IMR-90 (cell line): Measurements from ENCODE around the gene C2CD4C. TPM values are rescaled to one million over a fixed set of nuclear protein-coding genes. Genes with fewer than 3 reads are reported as not detected.
A peak's percentile ranks its signal among the peaks of the same experiment; 100 is the strongest.

Experiments
- ATAC-seq: fragments of 200-7000 bp; cut with Tn5 transposase; 2 replicates; pipeline ENCODE4 v1.9.1; 2020; ENCODE audit warnings: low read depth, mild to moderate bottlenecking, moderate library complexity
- BruUV-seq: library from RNA; stranded (reverse); fragments of 400-500 nt; replicated peaks from 2 replicates; lab custom pipeline; 2021; lab: Mats Ljungman, UMichigan
- CTCF ChIA-PET: fragments of 300-600 bp; formaldehyde crosslinking; extraction: SDS; loops from one replicate; lab custom pipeline; 2021; ENCODE audit warnings: antibody characterized with exemption; lab: Yijun Ruan, JAX
- POLR2A ChIA-PET: fragments of 300-600 bp; sonication (Branson Sonifier 250); formaldehyde crosslinking; loops from one replicate; lab custom pipeline; 2022; ENCODE audit warnings: antibody characterized with exemption; ENCODE audit not compliant: unreplicated experiment; lab: Charles Lee
- DNase-seq: peaks from one replicate; pipeline ENCODE4 v3.0.0; 2013
- H2AFZ ChIP-seq: replicated peaks from 2 replicates; pipeline ENCODE3; 2013; ENCODE audit warnings: low read length, mild to moderate bottlenecking; ENCODE audit not compliant: poor library complexity
- H2AK5ac ChIP-seq: 2 replicates; pipeline ENCODE4 v1.6.1; 2013; ENCODE audit warnings: low read depth, low read length, inconsistent platforms
- H2AK9ac ChIP-seq: replicated peaks from 2 replicates; pipeline ENCODE3; 2013; ENCODE audit warnings: mild to moderate bottlenecking, low read depth, low read length, moderate library complexity; ENCODE audit not compliant: poor library complexity
- H2BK120ac ChIP-seq: 2 replicates; pipeline ENCODE4 v1.6.1; 2013; ENCODE audit warnings: low read depth, low read length, inconsistent platforms
- H2BK15ac ChIP-seq: 3 replicates; pipeline ENCODE4 v1.6.1; 2013; ENCODE audit warnings: low read depth, low read length, inconsistent platforms
- H2BK20ac ChIP-seq: 2 replicates; pipeline ENCODE4 v1.6.1; 2013; ENCODE audit warnings: low read depth, mild to moderate bottlenecking, inconsistent platforms, low read length, moderate library complexity
- H2BK5ac ChIP-seq: 2 replicates; pipeline ENCODE4 v1.6.1; 2013; ENCODE audit warnings: mild to moderate bottlenecking, low read depth, low read length, inconsistent platforms; ENCODE audit not compliant: poor library complexity, severe bottlenecking
- H3K14ac ChIP-seq: replicated peaks from 2 replicates; pipeline ENCODE4 v1.6.1; 2013; ENCODE audit warnings: low read depth, low read length, inconsistent platforms
- H3K18ac ChIP-seq: 2 replicates; pipeline ENCODE4 v1.6.1; 2013; ENCODE audit warnings: low read depth, low read length, control low read depth
- H3K23ac ChIP-seq: 2 replicates; pipeline ENCODE4 v1.6.1; 2013; ENCODE audit warnings: low read depth, low read length, inconsistent platforms
- H3K27ac ChIP-seq: 2 replicates; pipeline ENCODE4 v1.5.1; 2013; ENCODE audit warnings: mild to moderate bottlenecking, control low read depth, low read length; ENCODE audit not compliant: insufficient read depth
- H3K27me3 ChIP-seq: 2 replicates; pipeline ENCODE4 v1.6.1; 2013; ENCODE audit warnings: low read length; ENCODE audit not compliant: control insufficient read depth, insufficient read depth
- H3K36me3 ChIP-seq: 2 replicates; pipeline ENCODE4 v1.6.1; 2013; ENCODE audit warnings: low read length, mixed read lengths; ENCODE audit not compliant: control insufficient read depth, insufficient read depth
- H3K4ac ChIP-seq: 2 replicates; pipeline ENCODE4 v1.6.1; 2013; ENCODE audit warnings: low read depth, low read length, inconsistent platforms
- H3K4me1 ChIP-seq: 2 replicates; pipeline ENCODE4 v1.6.1; 2013; ENCODE audit warnings: low read length, mixed read lengths; ENCODE audit not compliant: control insufficient read depth, insufficient read depth
- H3K4me2 ChIP-seq: 2 replicates; pipeline ENCODE4 v1.6.1; 2013; ENCODE audit warnings: low read depth, mild to moderate bottlenecking, control low read depth, low read length, moderate library complexity
- H3K4me3 ChIP-seq: 2 replicates; pipeline ENCODE4 v1.5.1; 2013; ENCODE audit warnings: low read depth, mild to moderate bottlenecking, control low read depth, low read length, moderate library complexity; ENCODE audit not compliant: insufficient read depth
- H3K56ac ChIP-seq: 2 replicates; pipeline ENCODE4 v1.6.1; 2013; ENCODE audit warnings: low read length, inconsistent platforms; ENCODE audit not compliant: insufficient read depth; ENCODE audit errors: extremely low read depth
- H3K79me1 ChIP-seq, 2 experiments: 2 replicates each; pipeline ENCODE4 v1.6.1; 2013; ENCODE audit warnings: low read length in 2 of 2, inconsistent platforms in 1 of 2, low read depth in 1 of 2
- H3K9ac ChIP-seq: 2 replicates; pipeline ENCODE4 v1.6.1; 2013; ENCODE audit warnings: low read depth, low read length, control low read depth
- H3K9me1 ChIP-seq: 2 replicates; pipeline ENCODE4 v1.6.1; 2013; ENCODE audit warnings: low read length, inconsistent platforms; ENCODE audit not compliant: insufficient read depth
- H3K9me3 ChIP-seq: 2 replicates; pipeline ENCODE4 v1.6.1; 2013; ENCODE audit warnings: low read length; ENCODE audit not compliant: control insufficient read depth, insufficient read depth
- H4K20me1 ChIP-seq: 2 replicates; pipeline ENCODE4 v1.6.1; 2013; ENCODE audit warnings: low read length, inconsistent platforms; ENCODE audit not compliant: insufficient read depth
- H4K5ac ChIP-seq: 2 replicates; pipeline ENCODE4 v1.6.1; 2013; ENCODE audit warnings: mild to moderate bottlenecking, low read depth, low read length, control low read depth
- H4K8ac ChIP-seq, 2 experiments: 2 replicates each; pipeline ENCODE4 v1.6.1; 2013; ENCODE audit warnings: low read depth in 2 of 2, low read length in 2 of 2, control low read depth in 1 of 2, inconsistent platforms in 1 of 2
- H4K91ac ChIP-seq: 2 replicates; pipeline ENCODE4 v1.6.1; 2013; ENCODE audit warnings: low read depth, low read length, inconsistent platforms; ENCODE audit not compliant: insufficient read depth
- CEBPB ChIP-seq: IDR thresholded peaks from 2 replicates; pipeline ENCODE4 v1.6.1; 2012; ENCODE audit warnings: low read depth, low read length, improper control_type of control experiment
- CHD1 ChIP-seq: IDR thresholded peaks from 2 replicates; pipeline ENCODE4 v1.6.1; 2012; ENCODE audit warnings: low read depth, low read length, improper control_type of control experiment
- FOS ChIP-seq: fragments of 150-350 bp; IDR thresholded peaks from 2 replicates; pipeline ENCODE4 v1.6.1; 2016; ENCODE audit warnings: low read depth, low read length
- MAFK ChIP-seq: IDR thresholded peaks from 2 replicates; pipeline ENCODE4 v1.6.1; 2012; ENCODE audit warnings: low read depth, low read length, improper control_type of control experiment
- MAZ ChIP-seq: IDR thresholded peaks from 2 replicates; pipeline ENCODE4 v1.6.1; 2012; ENCODE audit warnings: low read depth, mild to moderate bottlenecking, low read length, improper control_type of control experiment, moderate library complexity, borderline replicate concordance
- MXI1 ChIP-seq: IDR thresholded peaks from 2 replicates; pipeline ENCODE4 v1.6.1; 2012; ENCODE audit warnings: low read depth, mild to moderate bottlenecking, low read length, moderate library complexity, borderline replicate concordance
- NFE2L2 ChIP-seq: fragments of 150-350 bp; IDR thresholded peaks from 2 replicates; pipeline ENCODE4 v1.6.1; 2016; ENCODE audit warnings: low read depth, mild to moderate bottlenecking, low read length
- POLR2A ChIP-seq: IDR thresholded peaks from 2 replicates; pipeline ENCODE4 v1.6.1; 2012; ENCODE audit warnings: mild to moderate bottlenecking, low read depth, low read length
- RAD21 ChIP-seq: IDR thresholded peaks from 2 replicates; pipeline ENCODE4 v1.6.1; 2012; ENCODE audit warnings: low read length, improper control_type of control experiment
- RCOR1 ChIP-seq: IDR thresholded peaks from 2 replicates; pipeline ENCODE4 v1.6.1; 2012; ENCODE audit warnings: mild to moderate bottlenecking, low read length, improper control_type of control experiment; ENCODE audit not compliant: insufficient replicate concordance
- RFX5 ChIP-seq: IDR thresholded peaks from 2 replicates; pipeline ENCODE4 v1.8.0; 2012; ENCODE audit warnings: low read depth, mild to moderate bottlenecking, low read length, moderate library complexity
- SMC3 ChIP-seq: fragments of 150-350 bp; IDR thresholded peaks from 2 replicates; pipeline ENCODE4 v1.6.1; 2016; ENCODE audit warnings: low read depth, mild to moderate bottlenecking, antibody characterized with exemption, low read length, moderate library complexity
- USF2 ChIP-seq: fragments of 150-350 bp; IDR thresholded peaks from 2 replicates; pipeline ENCODE4 v1.6.1; 2017; ENCODE audit warnings: mild to moderate bottlenecking, antibody characterized with exemption, low read length, low read depth
- WGBS, 2 experiments: methylation state at CpG; one replicate each; pipeline versions ENCODE4 v1.1.5 to v1.1.7; 2013; ENCODE audit warnings: missing lambda C conversion rate in 2 of 2; ENCODE audit not compliant: insufficient read length in 1 of 2; ENCODE audit errors: extremely low coverage in 2 of 2; 5-methylcytosine and 5-hydroxymethylcytosine counted together
- dilution Hi-C: fragments of 300-500 bp; cut with HindIII; formaldehyde crosslinking; loops from one replicate; pipeline ENCODE4 v1.14.3; 2018; ENCODE audit warnings: low sequenced_read_pairs; ENCODE audit not compliant: unreplicated experiment
- in situ Hi-C: fragments of 300-500 bp; cut with MboI; formaldehyde crosslinking; loops from 3 replicates; pipeline ENCODE4 v1.14.3; 2019; ENCODE audit warnings: low sequenced_read_pairs, inconsistent platforms, mixed read lengths
- intact Hi-C: fragments of 100-400 bp; cut with micrococcal nuclease; formaldehyde crosslinking; loops from 2 replicates; pipeline ENCODE4 v1.10.0; 2022
- polyA plus RNA-seq, 3 experiments: library from polyadenylated mRNA; depleted of rRNA; stranded (reverse); fragments of >200 nt; gene quantifications; 2 replicates each; pipeline ENCODE4 v1.2.3, GENCODE V29; 2012; ENCODE audit warnings: low replicate concordance in 1 of 3
- total RNA-seq: library from RNA; depleted of rRNA; stranded (reverse); fragments of >200 nt; gene quantifications from 2 replicates; pipeline ENCODE4 v1.2.3, GENCODE V29; 2012
- TF ChIP-seq, protein P1 (sequence below): fragments of 150-350 bp; IDR thresholded peaks from 2 replicates; pipeline ENCODE4 v1.6.1; 2016; ENCODE audit warnings: low read depth, mild to moderate bottlenecking, low read length, moderate library complexity, borderline replicate concordance
- TF ChIP-seq, protein P2 (sequence below): conservative IDR thresholded peaks from 2 replicates; pipeline ENCODE4 v1.5.1; 2012; ENCODE audit warnings: mild to moderate bottlenecking, low read depth, low read length, improper control_type of control experiment

The C2CD4C gene
- total and polyA plus RNA-seq, 2 of the 4 experiments (the other 2 are of a cell fraction) = under 0.01 to 0.07 TPM

DNA sequence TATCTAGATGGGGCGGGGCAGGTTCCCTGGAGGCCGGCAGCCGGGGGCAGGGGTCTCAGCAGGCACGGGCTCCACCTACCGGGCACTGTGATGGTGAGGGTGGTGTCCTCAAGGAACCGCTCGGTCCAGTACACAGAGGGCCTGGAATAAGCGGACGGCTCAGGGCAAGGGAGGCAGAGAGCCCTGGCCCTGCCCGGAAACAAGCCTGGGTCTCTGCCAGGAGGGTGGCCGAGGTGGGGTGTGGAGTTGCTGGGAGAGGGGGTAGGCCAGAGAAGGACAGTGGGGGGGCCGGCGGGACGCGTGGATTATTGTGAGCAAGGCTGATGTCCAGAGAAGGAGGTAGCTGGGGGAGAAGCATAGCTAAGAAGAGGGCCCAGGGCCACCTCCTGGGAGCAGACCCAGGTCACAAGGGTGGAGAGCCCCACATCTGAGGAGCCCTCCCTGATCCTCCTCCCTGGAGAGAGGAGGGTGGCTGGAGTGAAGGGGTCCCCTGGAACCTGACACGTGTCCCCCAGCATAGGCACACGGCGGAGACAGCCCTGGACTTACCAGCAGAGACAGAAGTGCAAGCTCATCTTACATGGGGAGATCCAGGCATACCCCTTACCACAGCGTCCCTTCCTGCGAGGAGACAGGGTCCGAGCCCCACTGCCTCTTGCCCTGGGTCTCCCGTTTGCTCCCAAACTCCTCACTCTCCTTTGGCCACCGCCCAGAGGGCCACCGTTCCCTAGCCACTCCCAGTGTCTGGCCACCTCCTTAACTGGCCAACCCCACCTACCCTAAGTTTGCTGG, 35.4 kb downstream of the C2CD4C start:
- H3K23ac ChIP-seq = no peak overlapping the region
- H4K5ac ChIP-seq = no peak overlapping the region
- H4K8ac ChIP-seq = no peak overlapping the region
- intact Hi-C loops = no loop called here
- no peak overlapping the region for H2BK120ac ChIP-seq
- 79% methylated on average over 10 of the region's 24 CpGs; no CpG with 5 or more reads in 1 of the 2 experiments for WGBS, 2 experiments
- H4K20me1 ChIP-seq = no peaks in the 10 kb centered on the region
- H2BK5ac ChIP-seq = no peak overlapping the region
- DNase-seq = no peak
- H2AK5ac ChIP-seq = no peak overlapping the region
- dilution Hi-C loops = no loop called here
- no peak overlapping the region for H2AK9ac ChIP-seq
- H2BK15ac ChIP-seq = no peak overlapping the region
- no peak overlapping the region for H3K18ac ChIP-seq
- POLR2A ChIA-PET = no interaction called here
- H3K9me3 ChIP-seq = no peaks in the 10 kb centered on the region
- no TSS peak for BruUV-seq
- peaks cover 1% of the 10 kb centered on the region; the same call in 1 of the 2 replicates for H3K4me1 ChIP-seq
- CTCF ChIA-PET = no interaction called here
- in situ Hi-C loops = no loop called here
- no peaks in the 10 kb centered on the region for H3K36me3 ChIP-seq
- no peak overlapping the region for H3K27ac ChIP-seq
- H4K91ac ChIP-seq = no peak overlapping the region
- peaks cover 57% of the 10 kb centered on the region for H3K27me3 ChIP-seq
- H3K79me1 ChIP-seq = no peaks in the 10 kb centered on the region
- no peak overlapping the region for H3K56ac ChIP-seq
- H3K9me1 ChIP-seq = no peaks in the 10 kb centered on the region
- no peak for ATAC-seq
- no peak overlapping the region for H3K4me2 ChIP-seq
- no peak overlapping the region for H2BK20ac ChIP-seq
- H2AFZ ChIP-seq = peak overlapping the region; percentile 21
- no peak overlapping the region for H3K14ac ChIP-seq
- no peak overlapping the region for H3K4ac ChIP-seq
- H3K4me3 ChIP-seq = no peak overlapping the region
- no peak overlapping the region for H3K9ac ChIP-seq
- TF ChIP-seq RCOR1 = no peak
- no peak for TF ChIP-seq CEBPB
- no peak for TF ChIP-seq NFE2L2
- no peak for TF ChIP-seq MAZ
- no peak for TF ChIP-seq SMC3
- TF ChIP-seq MXI1 = no peak
- no peak for TF ChIP-seq POLR2A
- TF ChIP-seq RFX5 = no peak
- TF ChIP-seq, protein P1, sequence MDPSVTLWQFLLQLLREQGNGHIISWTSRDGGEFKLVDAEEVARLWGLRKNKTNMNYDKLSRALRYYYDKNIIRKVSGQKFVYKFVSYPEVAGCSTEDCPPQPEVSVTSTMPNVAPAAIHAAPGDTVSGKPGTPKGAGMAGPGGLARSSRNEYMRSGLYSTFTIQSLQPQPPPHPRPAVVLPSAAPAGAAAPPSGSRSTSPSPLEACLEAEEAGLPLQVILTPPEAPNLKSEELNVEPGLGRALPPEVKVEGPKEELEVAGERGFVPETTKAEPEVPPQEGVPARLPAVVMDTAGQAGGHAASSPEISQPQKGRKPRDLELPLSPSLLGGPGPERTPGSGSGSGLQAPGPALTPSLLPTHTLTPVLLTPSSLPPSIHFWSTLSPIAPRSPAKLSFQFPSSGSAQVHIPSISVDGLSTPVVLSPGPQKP = no peak
- no peak for TF ChIP-seq USF2
- TF ChIP-seq, protein P2, sequence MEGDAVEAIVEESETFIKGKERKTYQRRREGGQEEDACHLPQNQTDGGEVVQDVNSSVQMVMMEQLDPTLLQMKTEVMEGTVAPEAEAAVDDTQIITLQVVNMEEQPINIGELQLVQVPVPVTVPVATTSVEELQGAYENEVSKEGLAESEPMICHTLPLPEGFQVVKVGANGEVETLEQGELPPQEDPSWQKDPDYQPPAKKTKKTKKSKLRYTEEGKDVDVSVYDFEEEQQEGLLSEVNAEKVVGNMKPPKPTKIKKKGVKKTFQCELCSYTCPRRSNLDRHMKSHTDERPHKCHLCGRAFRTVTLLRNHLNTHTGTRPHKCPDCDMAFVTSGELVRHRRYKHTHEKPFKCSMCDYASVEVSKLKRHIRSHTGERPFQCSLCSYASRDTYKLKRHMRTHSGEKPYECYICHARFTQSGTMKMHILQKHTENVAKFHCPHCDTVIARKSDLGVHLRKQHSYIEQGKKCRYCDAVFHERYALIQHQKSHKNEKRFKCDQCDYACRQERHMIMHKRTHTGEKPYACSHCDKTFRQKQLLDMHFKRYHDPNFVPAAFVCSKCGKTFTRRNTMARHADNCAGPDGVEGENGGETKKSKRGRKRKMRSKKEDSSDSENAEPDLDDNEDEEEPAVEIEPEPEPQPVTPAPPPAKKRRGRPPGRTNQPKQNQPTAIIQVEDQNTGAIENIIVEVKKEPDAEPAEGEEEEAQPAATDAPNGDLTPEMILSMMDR = no peak
- TF ChIP-seq CHD1 = no peak
- TF ChIP-seq FOS = no peak
- TF ChIP-seq MAFK = no peak
- TF ChIP-seq RAD21 = no peak
